Measurements from ENCODE around the gene TRIP13. TPM values are rescaled to one million over a fixed set of nuclear protein-coding genes. Genes with fewer than 3 reads are reported as not detected.

The TRIP13 gene
- total and polyA plus RNA-seq, 10 of the 15 experiments (the other 5 are each of a cell fraction or from before 2014, with no cell fraction given) = 15.1 to 64.9 (median 32.2) TPM

GRCh38 chr5:921456-922435 is 29.1 kb downstream of the TRIP13 start:
- in situ Hi-C loops (cut with MboI) = no loop called here
- no peaks in the 10 kb centered on the region for H4K20me1 ChIP-seq (ENCODE audit: control insufficient read depth, insufficient read depth)
- H3K4me3 ChIP-seq = no peak overlapping the region
- no TSS peak for BruUV-seq (replicated peaks)
- WGBS (ENCODE audit: insufficient coverage, insufficient replicate concordance, low lambda C conversion rate, missing lambda C conversion rate) = 83% methylated on average over 9 of the region's 9 CpGs
- H3K79me2 ChIP-seq (ENCODE audit: control insufficient read depth, insufficient read depth, low read length) = no peaks in the 10 kb centered on the region
- no peak overlapping the region for H3K9ac ChIP-seq (ENCODE audit: control insufficient read depth, insufficient read depth, low read length)
- FAIRE-seq (no peak), ATAC-seq (no peak), DNase-seq (ENCODE audit: low read depth, low spot score) (no peak)
- ChIA-PET POLR2A (no interaction called here), SMC1A (ENCODE audit: uncharacterized antibody, unreplicated experiment) (interaction anchor here (0.9 to 3.9 kb wide), 3 partner anchors 10 to 218 kb away, joined by 4 to 36 read pairs (median 5); no protein-coding TSS in a partner anchor), CTCF (interaction anchor here (0.7 to 6.2 kb wide), 6 partner anchors 9 to 252 kb away, joined by 3 to 61 read pairs (median 4); no protein-coding TSS in a partner anchor), RAD21 (ENCODE audit: unreplicated experiment) (interaction anchor here (0.9 to 1.6 kb wide), 3 partner anchors 217 to 246 kb away, joined by 3 read pairs; no protein-coding TSS in a partner anchor)
- intact Hi-C loops (cut with micrococcal nuclease; ENCODE audit: unreplicated experiment) = loop anchor here (2.0 to 5.0 kb wide), 3 partner anchors 71 to 723 kb away; no protein-coding TSS in a partner anchor
- H3K36me3 ChIP-seq (ENCODE audit: control insufficient read depth in 2 of 2, insufficient read depth in 2 of 2, low read length in 1 of 2) = peaks cover 0 to 2% of the 10 kb centered on the region in 2 experiments; a peak in 3 of 4 replicates
- H3K27me3 ChIP-seq (replicated peaks in 1 of 2; ENCODE audit: control insufficient read depth in 2 of 2, insufficient read depth in 2 of 2, low read length in 1 of 2) = no peaks in the 10 kb centered on the region
- no peak overlapping the region for H3K27ac ChIP-seq (ENCODE audit: control insufficient read depth, insufficient read depth)
- no peak overlapping the region for H3K4me2 ChIP-seq (ENCODE audit: control insufficient read depth, insufficient read depth)
- no peaks in the 10 kb centered on the region for H3K9me3 ChIP-seq (replicated peaks; ENCODE audit: control insufficient read depth, insufficient read depth, low read length)
- no peaks in the 10 kb centered on the region for H3K4me1 ChIP-seq (ENCODE audit: control insufficient read depth, insufficient read depth, low read length)
- TF ChIP-seq HDAC2 (IDR thresholded peaks at IDR 0.05) = no peak
- TF ChIP-seq, protein P1, sequence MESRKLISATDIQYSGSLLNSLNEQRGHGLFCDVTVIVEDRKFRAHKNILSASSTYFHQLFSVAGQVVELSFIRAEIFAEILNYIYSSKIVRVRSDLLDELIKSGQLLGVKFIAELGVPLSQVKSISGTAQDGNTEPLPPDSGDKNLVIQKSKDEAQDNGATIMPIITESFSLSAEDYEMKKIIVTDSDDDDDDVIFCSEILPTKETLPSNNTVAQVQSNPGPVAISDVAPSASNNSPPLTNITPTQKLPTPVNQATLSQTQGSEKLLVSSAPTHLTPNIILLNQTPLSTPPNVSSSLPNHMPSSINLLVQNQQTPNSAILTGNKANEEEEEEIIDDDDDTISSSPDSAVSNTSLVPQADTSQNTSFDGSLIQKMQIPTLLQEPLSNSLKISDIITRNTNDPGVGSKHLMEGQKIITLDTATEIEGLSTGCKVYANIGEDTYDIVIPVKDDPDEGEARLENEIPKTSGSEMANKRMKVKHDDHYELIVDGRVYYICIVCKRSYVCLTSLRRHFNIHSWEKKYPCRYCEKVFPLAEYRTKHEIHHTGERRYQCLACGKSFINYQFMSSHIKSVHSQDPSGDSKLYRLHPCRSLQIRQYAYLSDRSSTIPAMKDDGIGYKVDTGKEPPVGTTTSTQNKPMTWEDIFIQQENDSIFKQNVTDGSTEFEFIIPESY (IDR thresholded peaks at IDR 0.05) = no peak
- TF ChIP-seq STAT1 (conservative IDR thresholded peaks at IDR 0.05) = no peak
- TF ChIP-seq NR2C1 (IDR thresholded peaks at IDR 0.05) = no peak
- no peak for TF ChIP-seq ZBED1 (IDR thresholded peaks at IDR 0.05; ENCODE audit: borderline replicate concordance)
- TF ChIP-seq BHLHE40 (IDR thresholded peaks at IDR 0.05; ENCODE audit: borderline replicate concordance in 1 of 2, low read depth in 2 of 2, low read length in 1 of 2) = no peak
- TF ChIP-seq SIN3A (IDR thresholded peaks at IDR 0.05; ENCODE audit: low read depth, low read length) = no peak
- TF ChIP-seq ATF7 (IDR thresholded peaks at IDR 0.05; ENCODE audit: low read depth) = no peak
- no peak for TF ChIP-seq KLF5 (IDR thresholded peaks at IDR 0.05; ENCODE audit: partially characterized antibody)
- no peak for TF ChIP-seq ETV6 (conservative IDR thresholded peaks at IDR 0.05 in 1 of 2, IDR thresholded peaks at IDR 0.05 in 1 of 2; ENCODE audit: borderline replicate concordance in 1 of 2, low read depth in 1 of 2)
- no peak for TF ChIP-seq RUNX3 (IDR thresholded peaks at IDR 0.05; ENCODE audit: low read length)
- no peak for TF ChIP-seq CHD2 (IDR thresholded peaks at IDR 0.05; ENCODE audit: borderline replicate concordance, low read depth, low read length)
- no peak for TF ChIP-seq SUZ12 (IDR thresholded peaks at IDR 0.05; ENCODE audit: unreplicated experiment)
- no peak overlapping the region for H2AFZ ChIP-seq (ENCODE audit: control insufficient read depth, low read depth, low read length)

All from GM12878 (cell line).